Ectodermal cell (in vitro differentiated cells): ENCODE results near the gene TBC1D25.
"Not testable (repeated sequence)": the region's sequence is repeated elsewhere in the genome, so short reads cannot be mapped to it uniquely, and the experiment has no call there.

Experiments used
- H3K27ac ChIP-seq: 2 replicates; pipeline ENCODE4 v1.7.0; 2013; ENCODE audit warnings: mild to moderate bottlenecking, low read depth, low read length; ENCODE audit not compliant: insufficient read depth, poor library complexity, severe bottlenecking
- H3K27me3 ChIP-seq: 2 replicates; pipeline ENCODE4 v1.7.0; 2013; ENCODE audit warnings: mild to moderate bottlenecking, low read length; ENCODE audit not compliant: insufficient read depth, control insufficient read depth, poor library complexity, severe bottlenecking
- H3K36me3 ChIP-seq: one replicate; pipeline ENCODE4 v1.7.0; 2013; ENCODE audit warnings: low read length; ENCODE audit not compliant: control insufficient read depth, insufficient read depth
- H3K4me1 ChIP-seq: one replicate; pipeline ENCODE4 v1.7.0; 2013; ENCODE audit warnings: low read length; ENCODE audit not compliant: control insufficient read depth, insufficient read depth
- H3K4me3 ChIP-seq: 2 replicates; pipeline ENCODE4 v1.7.0; 2013; ENCODE audit warnings: low read depth, low read length, control low read depth; ENCODE audit not compliant: insufficient read depth
- H3K9me3 ChIP-seq: 2 replicates; pipeline ENCODE4 v1.7.0; 2013; ENCODE audit warnings: mild to moderate bottlenecking, low read length, moderate library complexity; ENCODE audit not compliant: control insufficient read depth
- WGBS, 2 experiments: methylation state at CpG; one replicate each; pipeline ENCODE4 v1.1.7; 2013; ENCODE audit warnings: missing lambda C conversion rate in 2 of 2; 5-methylcytosine and 5-hydroxymethylcytosine counted together

Gene TBC1D25

GRCh38 chrX:48525853-48526252 is 13.7 kb upstream of the TBC1D25 start:
- 97 to 99% methylated on average over 7 of the region's 8 CpGs for WGBS, 2 experiments
- H3K36me3 ChIP-seq, H3K4me3 ChIP-seq, H3K27me3 ChIP-seq, H3K4me1 ChIP-seq, H3K9me3 ChIP-seq, H3K27ac ChIP-seq: not testable (repeated sequence)

DNA sequence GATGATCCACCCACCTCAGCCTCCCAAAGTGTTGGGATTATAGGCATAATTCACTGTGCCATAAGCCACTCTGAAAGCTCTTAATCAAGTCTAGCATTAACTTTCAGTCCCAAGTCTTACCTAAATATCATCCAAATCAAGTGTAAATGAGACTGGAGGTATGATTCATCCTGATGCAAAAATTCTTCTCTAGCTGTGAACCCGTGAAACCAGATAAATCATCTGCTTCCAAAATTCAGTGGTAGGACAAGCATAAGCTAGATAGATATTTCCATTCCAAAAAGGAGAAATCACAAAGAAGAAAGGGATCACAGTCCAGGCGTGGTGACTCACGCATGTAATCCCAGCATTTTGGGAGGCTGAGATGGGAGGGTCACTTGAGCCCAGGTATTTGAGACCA is 8.8 kb upstream of the TBC1D25 start:
- Histone ChIP-seq H3K4me1 (no peaks in the 10 kb centered on the region), H3K4me3 (no peak overlapping the region), H3K36me3 (peaks cover 4% of the 10 kb centered on the region), H3K27ac (no peak overlapping the region), H3K9me3 (no peaks in the 10 kb centered on the region), H3K27me3 (no peaks in the 10 kb centered on the region)
- 95 to 100% methylated on average over 2 to 3 of the region's 3 CpGs for whole genome bisulfite sequencing, 2 experiments

DNA sequence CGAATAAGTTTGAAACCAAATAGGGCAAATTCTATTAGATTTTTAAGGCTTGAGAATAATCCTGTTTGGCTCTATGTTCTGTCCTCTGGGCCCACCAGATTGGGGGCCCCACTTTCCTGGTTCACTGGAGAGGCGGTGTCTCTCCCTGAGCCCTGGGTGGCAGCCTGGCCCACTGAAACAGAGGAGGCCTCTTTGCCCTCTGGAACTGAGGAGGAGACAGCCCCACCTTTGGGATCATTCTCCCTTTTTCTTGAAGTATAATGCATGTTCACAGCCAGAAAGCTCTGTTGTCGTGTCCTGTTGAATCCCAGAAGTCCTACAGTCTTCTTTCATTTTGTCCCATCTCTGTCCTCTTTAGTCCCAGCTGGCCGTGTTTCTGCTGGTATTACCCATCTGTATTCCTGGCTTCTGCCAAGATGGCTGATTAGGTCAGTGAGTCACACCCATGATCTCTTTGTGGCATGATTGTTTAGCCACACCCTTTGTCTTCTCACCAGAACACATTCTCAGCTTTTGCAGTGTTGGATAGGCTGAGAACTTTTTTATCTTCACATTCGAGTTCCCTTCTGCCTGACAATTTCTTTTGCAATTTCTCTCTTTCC is 8.1 kb upstream of the TBC1D25 start:
- Histone ChIP-seq H3K27ac (no peak overlapping the region), H3K4me3 (no peak overlapping the region), H3K9me3 (no peaks in the 10 kb centered on the region), H3K36me3 (peaks cover 4% of the 10 kb centered on the region), H3K4me1 (no peaks in the 10 kb centered on the region), H3K27me3 (no peaks in the 10 kb centered on the region)
- 94 to 95% methylated on average over 5 of the region's 5 CpGs for WGBS, 2 experiments

DNA sequence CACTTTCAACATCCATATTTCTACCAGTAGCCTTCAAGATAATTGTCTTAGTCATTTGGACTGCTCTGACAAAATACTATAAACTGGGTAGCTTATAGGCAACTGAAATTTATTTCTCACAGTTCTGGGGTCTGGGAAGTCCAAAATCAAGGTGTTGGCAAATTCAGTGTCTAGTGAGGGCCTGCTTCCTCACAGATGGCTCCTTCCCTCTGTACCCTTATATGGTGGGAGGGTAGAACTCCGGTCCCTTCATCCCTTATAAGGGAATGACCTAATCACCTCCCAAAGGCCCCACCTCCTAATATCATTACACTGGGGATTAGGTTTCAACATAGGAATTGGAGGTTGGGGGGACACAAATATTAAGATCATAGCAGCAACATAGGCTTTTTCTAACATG is 7.4 kb upstream of the TBC1D25 start:
- WGBS, 2 experiments, result no CpG with 5 or more reads among the region's 1 CpG
- H3K4me1 ChIP-seq, result no peaks in the 10 kb centered on the region
- H3K4me3 ChIP-seq, result no peak overlapping the region
- H3K9me3 ChIP-seq, result no peaks in the 10 kb centered on the region
- H3K27me3 ChIP-seq, result no peaks in the 10 kb centered on the region
- peaks cover 3% of the 10 kb centered on the region for H3K36me3 ChIP-seq
- H3K27ac ChIP-seq, result no peak overlapping the region

DNA sequence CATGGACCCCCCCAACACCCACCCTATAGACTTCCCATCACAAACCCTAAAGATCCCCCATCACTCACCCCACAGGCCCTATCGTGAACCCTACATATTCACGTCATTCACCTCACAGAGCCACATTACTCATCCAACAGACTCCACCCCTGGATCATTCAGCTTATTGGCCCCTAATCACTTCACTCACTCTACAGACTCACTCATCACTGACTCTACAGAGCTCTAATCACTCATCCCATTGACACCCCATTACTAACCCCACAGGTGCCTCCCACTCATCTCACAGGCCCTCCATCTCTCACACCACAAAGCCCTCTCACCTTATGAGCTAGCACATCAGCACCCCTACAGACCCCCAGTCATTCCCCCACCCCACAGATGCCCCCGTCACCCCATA is 6.3 kb upstream of the TBC1D25 start:
- no peaks in the 10 kb centered on the region for H3K9me3 ChIP-seq
- H3K4me3 ChIP-seq, result no peak overlapping the region
- WGBS, 2 experiments, result 96 to 98% methylated on average over 3 of the region's 3 CpGs
- no peaks in the 10 kb centered on the region for H3K27me3 ChIP-seq
- no peaks in the 10 kb centered on the region for H3K36me3 ChIP-seq
- no peaks in the 10 kb centered on the region for H3K4me1 ChIP-seq
- H3K27ac ChIP-seq, result no peak overlapping the region

GRCh38 chrX:48538641-48539344 is 721 bp upstream of the TBC1D25 start:
- H3K27ac ChIP-seq, result peak overlapping the region; percentile 16
- WGBS, 2 experiments, result 91% methylated on average over 23 of the region's 23 CpGs

DNA sequence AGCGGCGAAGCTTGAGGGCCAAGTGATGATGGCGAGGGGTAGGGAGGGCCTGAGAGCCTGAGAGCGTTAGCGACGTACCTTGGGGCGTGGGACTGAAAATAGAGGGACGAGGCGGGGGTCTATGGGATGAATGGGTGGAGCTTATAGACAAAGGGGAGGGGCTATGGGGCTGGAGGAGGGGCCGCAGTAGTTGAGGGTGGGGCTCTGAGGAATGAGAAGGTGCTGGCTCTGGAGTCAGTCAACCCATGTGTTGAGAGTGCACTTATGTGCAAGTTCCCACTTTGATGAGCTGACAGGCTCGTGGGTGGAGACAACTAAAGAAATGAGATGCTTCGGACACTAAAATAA is 488 bp downstream of the TBC1D25 start:
- no peaks in the 10 kb centered on the region for H3K27me3 ChIP-seq
- 11 to 12% methylated on average over 12 of the region's 12 CpGs for WGBS, 2 experiments
- H3K27ac ChIP-seq, result no peak overlapping the region

More at GRCh38 chrX:48538641-48539344, 721 bp upstream of the TBC1D25 start:
- H3K27me3 ChIP-seq, result no peaks in the 10 kb centered on the region
- no peaks in the 10 kb centered on the region for H3K4me1 ChIP-seq
- peak overlapping the region; percentile 4 for H3K4me3 ChIP-seq
- no peaks in the 10 kb centered on the region for H3K9me3 ChIP-seq
- no peaks in the 10 kb centered on the region for H3K36me3 ChIP-seq

GRCh38 chrX:48540480-48540879 is 966 bp downstream of the TBC1D25 start:
- 94 to 97% methylated on average over 7 of the region's 7 CpGs for WGBS, 2 experiments
- Histone ChIP-seq H3K4me1 (no peaks in the 10 kb centered on the region), H3K27me3 (no peaks in the 10 kb centered on the region), H3K9me3 (no peaks in the 10 kb centered on the region), H3K36me3 (no peaks in the 10 kb centered on the region), H3K27ac (no peak overlapping the region), H3K4me3 (peak overlapping the region; percentile 48)

More for the DNA sequence above, 488 bp downstream of the TBC1D25 start:
- Histone ChIP-seq H3K4me3 (peak overlapping the region; percentile 48), H3K9me3 (no peaks in the 10 kb centered on the region), H3K36me3 (no peaks in the 10 kb centered on the region), H3K4me1 (no peaks in the 10 kb centered on the region)

- no peaks in the 10 kb centered on the region for H3K27me3 ChIP-seq
- no peaks in the 10 kb centered on the region for H3K36me3 ChIP-seq
- 96 to 97% methylated on average over 8 to 9 of the region's 10 CpGs for WGBS, 2 experiments
- H3K4me3 ChIP-seq, result no peak overlapping the region
- no peaks in the 10 kb centered on the region for H3K9me3 ChIP-seq
- H3K4me1 ChIP-seq, result no peaks in the 10 kb centered on the region
- no peak overlapping the region for H3K27ac ChIP-seq
These were observed 1.8 kb downstream of the TBC1D25 start for GRCh38 chrX:48541140-48541814.

GRCh38 chrX:48548871-48549270 is 9.4 kb downstream of the TBC1D25 start:
- H3K27ac ChIP-seq, result no peak overlapping the region
- H3K36me3 ChIP-seq, result no peaks in the 10 kb centered on the region
- H3K9me3 ChIP-seq, result no peaks in the 10 kb centered on the region
- no peak overlapping the region for H3K4me3 ChIP-seq
- WGBS, 2 experiments, result 90 to 99% methylated on average over 3 of the region's 3 CpGs
- H3K4me1 ChIP-seq, result no peaks in the 10 kb centered on the region
- no peaks in the 10 kb centered on the region for H3K27me3 ChIP-seq
